Measurements from ENCODE around the gene ARMH3.

DNA sequence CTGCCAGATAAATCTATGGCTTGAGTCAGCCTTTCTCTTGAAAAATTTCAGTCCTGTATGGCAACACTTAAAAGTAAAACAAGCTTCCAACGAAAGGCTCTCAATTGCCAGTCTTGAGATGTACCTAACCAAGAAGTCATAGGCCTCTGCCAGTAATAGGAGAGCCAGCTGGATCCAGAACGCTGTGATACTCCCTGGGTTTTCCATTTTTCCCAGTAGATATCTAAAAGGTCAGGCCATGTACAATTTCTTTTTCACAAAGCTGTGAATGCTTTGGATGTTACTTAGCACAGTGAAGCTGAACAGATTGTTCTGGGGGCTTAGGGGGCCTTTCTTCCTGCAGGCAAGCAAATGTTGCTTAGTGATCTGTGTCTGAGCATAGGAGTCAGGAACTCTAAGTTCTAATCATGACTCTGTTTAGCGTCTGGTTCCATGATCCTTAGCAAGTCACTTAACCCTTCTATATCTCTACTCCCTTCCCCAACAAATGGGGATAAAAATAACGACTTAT is 86.5 kb downstream of the ARMH3 start:
- TF ChIP-seq CTCF (IDR thresholded peaks at IDR 0.05) (no peak), ZFX (IDR thresholded peaks at IDR 0.05; ENCODE audit: borderline replicate concordance) (no peak)

All from 22Rv1 (cell line).